Measurements from ENCODE around the gene VPS33B. TPM values are rescaled to one million over a fixed set of nuclear protein-coding genes. Genes with fewer than 3 reads are reported as not detected.

The VPS33B gene
- total and polyA plus RNA-seq, 2 of the 8 experiments (the other 6 are each of a cell fraction or from before 2014, with no cell fraction given): 11.8 to 17.3 TPM

DNA sequence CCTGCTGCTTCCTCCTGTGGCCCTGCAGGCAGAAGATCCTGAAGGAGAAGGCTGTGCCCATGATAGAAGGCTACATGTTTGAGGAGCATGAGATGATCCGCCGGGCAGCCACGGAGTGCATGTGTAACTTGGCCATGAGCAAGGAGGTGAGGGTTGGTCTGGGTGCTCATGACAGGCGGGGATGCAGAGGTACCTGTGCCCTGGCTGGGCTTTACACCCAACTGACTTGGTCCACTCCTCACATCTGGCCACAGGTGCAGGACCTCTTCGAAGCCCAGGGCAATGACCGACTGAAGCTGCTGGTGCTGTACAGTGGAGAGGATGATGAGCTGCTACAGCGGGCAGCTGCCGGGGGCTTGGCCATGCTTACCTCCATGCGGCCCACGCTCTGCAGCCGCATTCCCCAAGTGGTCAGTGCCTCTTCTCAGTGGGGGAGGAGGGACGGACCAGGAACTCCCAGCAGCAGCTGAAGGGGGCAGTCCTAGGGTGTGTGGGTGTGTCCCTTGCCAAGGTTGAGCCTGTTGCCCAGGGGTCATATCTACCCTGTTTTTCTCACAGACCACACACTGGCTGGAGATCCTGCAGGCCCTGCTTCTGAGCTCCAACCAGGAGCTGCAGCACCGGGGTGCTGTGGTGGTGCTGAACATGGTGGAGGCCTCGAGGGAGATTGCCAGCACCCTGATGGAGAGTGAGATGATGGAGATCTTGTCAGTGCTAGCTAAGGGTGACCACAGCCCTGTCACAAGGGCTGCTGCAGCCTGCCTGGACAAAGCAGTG is 69.3 kb downstream of the VPS33B start:
- no peak overlapping the region; a peak in 1 of 7 replicates for H3K9ac ChIP-seq (replicated peaks in 1 of 4; ENCODE audit: extremely low read depth in 1 of 4, low read depth in 3 of 4, low read length in 3 of 4)
- H3K23ac ChIP-seq (ENCODE audit: insufficient read length): no peak overlapping the region
- no peaks in the 10 kb centered on the region for H3K27me3 ChIP-seq (replicated peaks in 1 of 4; ENCODE audit: control insufficient read depth in 3 of 4, extremely low read depth in 1 of 4, insufficient read depth in 3 of 4, low read length in 3 of 4)
- no peak overlapping the region for H2BK20ac ChIP-seq (ENCODE audit: low read length)
- H3K4me1 ChIP-seq (replicated peaks in 1 of 4; ENCODE audit: control insufficient read depth in 3 of 4, insufficient read depth in 4 of 4, low read length in 3 of 4): peaks cover 0 to 15% (median 8%) of the 10 kb centered on the region in 4 experiments; a peak in 6 of 7 replicates
- peaks cover 14% of the 10 kb centered on the region; the same call in 1 of the 2 replicates for H3K23me2 ChIP-seq (ENCODE audit: low read depth, low read length)
- H2BK5ac ChIP-seq (ENCODE audit: low read depth, low read length): no peak overlapping the region
- H3K9me3 ChIP-seq (ENCODE audit: insufficient read depth in 2 of 2, low read depth in 1 of 2, low read length in 1 of 2): no peaks in the 10 kb centered on the region
- no peak overlapping the region for H4K8ac ChIP-seq (ENCODE audit: extremely low read depth, insufficient read depth, low read length)
- no peak overlapping the region for H4K91ac ChIP-seq (replicated peaks; ENCODE audit: insufficient read length, low read length)
- no peak overlapping the region for H3K4me2 ChIP-seq (ENCODE audit: insufficient read depth in 1 of 2, low read depth in 2 of 2, low read length in 2 of 2)
- peaks cover 3% of the 10 kb centered on the region; the same call in 1 of the 2 replicates for H3K79me1 ChIP-seq (ENCODE audit: low read depth, low read length)
- H3K56ac ChIP-seq (replicated peaks; ENCODE audit: insufficient read length, low read depth, low read length): no peak overlapping the region
- H3K36me3 ChIP-seq (ENCODE audit: control insufficient read depth in 2 of 4, insufficient read depth in 4 of 4, low read length in 3 of 4): peaks cover 8 to 43% (median 30%) of the 10 kb centered on the region in 4 experiments
- 94% methylated on average over 14 of the region's 14 CpGs; no CpG with 5 or more reads in 1 of the 2 experiments for WGBS, 2 experiments (ENCODE audit: extremely low coverage in 1 of 2, insufficient coverage in 1 of 2, insufficient read length in 1 of 2, insufficient replicate concordance in 2 of 2, low coverage in 1 of 2, low lambda C conversion rate in 2 of 2, missing lambda C conversion rate in 1 of 2)
- H2BK15ac ChIP-seq (ENCODE audit: low read length): no peak overlapping the region
- H3K79me2 ChIP-seq (ENCODE audit: control insufficient read depth in 1 of 2, insufficient read depth in 2 of 2, low read length in 2 of 2): no peaks in the 10 kb centered on the region
- ChIA-PET POLR2A (ENCODE audit: partially characterized antibody) (interaction anchor here (0.6 to 2.7 kb wide), 5 partner anchors 10 to 74 kb away, joined by 3 to 14 read pairs (median 9); partner anchors contain the start of genes HDDC3, PRC1 and UNC45A), CTCF (ENCODE audit: partially characterized antibody) (interaction anchor here (0.7 to 19.2 kb wide), 7 partner anchors 9 to 1018 kb away, joined by 3 to 306 read pairs (median 5); partner anchors contain the start of genes HDDC3 and UNC45A)
- no peak overlapping the region for H3K18ac ChIP-seq (ENCODE audit: extremely low read depth, low read length)
- H3K27ac ChIP-seq (ENCODE audit: low read depth, low read length): no peak overlapping the region
- no peak overlapping the region for H2AFZ ChIP-seq (ENCODE audit: low read length)
- peaks cover 0 to 5% of the 10 kb centered on the region in 2 experiments for H4K20me1 ChIP-seq (replicated peaks in 1 of 2; ENCODE audit: control insufficient read depth in 1 of 2, insufficient read depth in 2 of 2, low read length in 2 of 2)
- no peak overlapping the region for H2BK120ac ChIP-seq (replicated peaks; ENCODE audit: low read depth, low read length)
- H2AK5ac ChIP-seq (ENCODE audit: low read depth, low read length): no peak overlapping the region
- FAIRE-seq: no peak
- no peak overlapping the region for H4K5ac ChIP-seq (ENCODE audit: insufficient read length, low read depth, low read length)
- no peak overlapping the region for H3K4me3 ChIP-seq (ENCODE audit: extremely low read depth in 1 of 4, insufficient read depth in 2 of 4, low read depth in 3 of 4, low read length in 4 of 4)
- no peak for DNase-seq (ENCODE audit: low read depth in 1 of 2, low spot score in 2 of 2)
- no peak overlapping the region for H2BK12ac ChIP-seq (ENCODE audit: low read depth, low read length)
- no peak overlapping the region for H3K4ac ChIP-seq (replicated peaks; ENCODE audit: insufficient read length, low read depth, low read length)
- H3K14ac ChIP-seq (ENCODE audit: insufficient read length): no peak overlapping the region
- TF ChIP-seq MAFK (IDR thresholded peaks at IDR 0.05; ENCODE audit: low read depth, low read length) (no peak), SP2 (IDR thresholded peaks at IDR 0.05; ENCODE audit: low read length) (no peak), JUN (IDR thresholded peaks at IDR 0.05; ENCODE audit: low read depth, low read length) (no peak), SUZ12 (IDR thresholded peaks at IDR 0.05; ENCODE audit: low read length) (no peak), POU5F1 (IDR thresholded peaks at IDR 0.05; ENCODE audit: low read depth, low read length) (no peak), EP300 (IDR thresholded peaks at IDR 0.05; ENCODE audit: borderline replicate concordance in 1 of 2, low read depth in 2 of 2, low read length in 2 of 2) (no peak), GABPA (IDR thresholded peaks at IDR 0.05; ENCODE audit: borderline replicate concordance, insufficient read depth, low read length) (no peak), KDM4A (IDR thresholded peaks at IDR 0.05; ENCODE audit: low read depth, low read length, severe bottlenecking) (no peak)
- TF ChIP-seq, protein P1, sequence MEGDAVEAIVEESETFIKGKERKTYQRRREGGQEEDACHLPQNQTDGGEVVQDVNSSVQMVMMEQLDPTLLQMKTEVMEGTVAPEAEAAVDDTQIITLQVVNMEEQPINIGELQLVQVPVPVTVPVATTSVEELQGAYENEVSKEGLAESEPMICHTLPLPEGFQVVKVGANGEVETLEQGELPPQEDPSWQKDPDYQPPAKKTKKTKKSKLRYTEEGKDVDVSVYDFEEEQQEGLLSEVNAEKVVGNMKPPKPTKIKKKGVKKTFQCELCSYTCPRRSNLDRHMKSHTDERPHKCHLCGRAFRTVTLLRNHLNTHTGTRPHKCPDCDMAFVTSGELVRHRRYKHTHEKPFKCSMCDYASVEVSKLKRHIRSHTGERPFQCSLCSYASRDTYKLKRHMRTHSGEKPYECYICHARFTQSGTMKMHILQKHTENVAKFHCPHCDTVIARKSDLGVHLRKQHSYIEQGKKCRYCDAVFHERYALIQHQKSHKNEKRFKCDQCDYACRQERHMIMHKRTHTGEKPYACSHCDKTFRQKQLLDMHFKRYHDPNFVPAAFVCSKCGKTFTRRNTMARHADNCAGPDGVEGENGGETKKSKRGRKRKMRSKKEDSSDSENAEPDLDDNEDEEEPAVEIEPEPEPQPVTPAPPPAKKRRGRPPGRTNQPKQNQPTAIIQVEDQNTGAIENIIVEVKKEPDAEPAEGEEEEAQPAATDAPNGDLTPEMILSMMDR (IDR thresholded peaks at IDR 0.05; ENCODE audit: control extremely low read depth in 1 of 3, insufficient read depth in 1 of 3, low read depth in 1 of 3, low read length in 3 of 3): no peak

Measured in H1 (cell line).